HUES6 (cell line): ENCODE data around the gene LEMD2.

ENCODE experiments used
- H3K27ac ChIP-seq: 2 replicates; pipeline ENCODE4 v1.7.0; 2013; ENCODE audit warnings: low read depth, mild to moderate bottlenecking, low read length, inconsistent platforms
- H3K27me3 ChIP-seq: 2 replicates; pipeline ENCODE4 v1.6.1; 2013; ENCODE audit warnings: low read length; ENCODE audit not compliant: control insufficient read depth, insufficient read depth
- H3K36me3 ChIP-seq: 2 replicates; pipeline ENCODE4 v1.6.1; 2013; ENCODE audit warnings: low read length; ENCODE audit not compliant: control insufficient read depth, insufficient read depth
- H3K4me1 ChIP-seq: 2 replicates; pipeline ENCODE4 v1.6.1; 2013; ENCODE audit warnings: low read length; ENCODE audit not compliant: control insufficient read depth, insufficient read depth
- H3K4me3 ChIP-seq: 2 replicates; pipeline ENCODE4 v1.5.1; 2013; ENCODE audit warnings: low read depth, low read length
- H3K9ac ChIP-seq: one replicate; pipeline ENCODE4 v1.6.1; 2013; ENCODE audit warnings: mild to moderate bottlenecking, low read length
- H3K9me3 ChIP-seq: 2 replicates; pipeline ENCODE4 v1.6.1; 2013; ENCODE audit warnings: low read depth, low read length; ENCODE audit not compliant: control insufficient read depth, insufficient read depth

Gene LEMD2

GRCh38 chr6:33771146-33772081 is 17.5 kb downstream of the LEMD2 start:
- H3K36me3 ChIP-seq: peaks cover 40% of the 10 kb centered on the region
- H3K4me1 ChIP-seq: peaks cover 49% of the 10 kb centered on the region
- H3K9me3 ChIP-seq: peaks cover 4% of the 10 kb centered on the region; the same call in 1 of the 2 replicates
- no peaks in the 10 kb centered on the region for H3K27me3 ChIP-seq
- H3K4me3 ChIP-seq: peak overlapping the region; percentile 29; the same call in 1 of the 2 replicates
- H3K27ac ChIP-seq: peak overlapping the region; percentile 76; the same call in 1 of the 2 replicates
- H3K9ac ChIP-seq: peak overlapping the region; percentile 48

- peaks cover 4% of the 10 kb centered on the region; the same call in 1 of the 2 replicates for H3K9me3 ChIP-seq
- peak overlapping the region; percentile 48 for H3K9ac ChIP-seq
- H3K27me3 ChIP-seq: no peaks in the 10 kb centered on the region
- H3K27ac ChIP-seq: peak overlapping the region; percentile 75; the same call in 1 of the 2 replicates
- peaks cover 49% of the 10 kb centered on the region for H3K4me1 ChIP-seq
- peak overlapping the region; percentile 29; the same call in 1 of the 2 replicates for H3K4me3 ChIP-seq
- peaks cover 34% of the 10 kb centered on the region for H3K36me3 ChIP-seq
Measured at GRCh38 chr6:33770833-33771145, 18.1 kb downstream of the LEMD2 start.

GRCh38 chr6:33770124-33770832 is 18.7 kb downstream of the LEMD2 start:
- peaks cover 49% of the 10 kb centered on the region for H3K4me1 ChIP-seq
- peaks cover 28% of the 10 kb centered on the region for H3K36me3 ChIP-seq
- H3K9me3 ChIP-seq: peaks cover 4% of the 10 kb centered on the region; the same call in 1 of the 2 replicates
- peak overlapping the region; percentile 50 for H3K9ac ChIP-seq
- H3K27ac ChIP-seq: peak overlapping the region; percentile 75; the same call in 1 of the 2 replicates
- H3K27me3 ChIP-seq: no peaks in the 10 kb centered on the region
- no peak overlapping the region for H3K4me3 ChIP-seq

DNA sequence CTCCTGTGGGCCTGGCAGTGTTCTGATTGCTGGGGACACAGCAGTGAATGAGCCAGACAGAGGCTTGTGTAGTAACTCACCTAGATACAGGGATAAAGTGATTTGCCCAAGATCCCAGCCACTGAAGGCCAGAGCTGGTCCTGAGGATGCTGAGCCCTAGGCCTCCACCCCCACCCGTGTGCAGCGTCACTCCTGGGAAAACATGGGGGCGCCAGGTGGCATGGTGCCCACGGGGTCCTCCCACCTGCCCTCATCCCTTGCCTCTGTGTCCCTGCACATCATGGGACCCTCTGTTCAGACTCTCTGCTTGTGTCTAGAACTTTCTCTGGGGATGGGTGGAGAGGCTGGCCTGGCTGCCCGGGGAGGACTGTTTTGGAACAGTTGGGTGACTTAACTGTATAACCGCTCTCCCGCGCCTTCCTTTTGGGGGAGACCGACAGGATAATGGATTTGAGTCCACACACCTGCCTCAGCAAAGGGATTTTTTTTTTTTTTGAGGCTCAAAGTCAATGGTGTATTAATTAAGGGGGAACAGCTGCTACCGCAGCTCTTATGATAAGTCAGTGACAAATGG is 19.6 kb downstream of the LEMD2 start:
- peaks cover 49% of the 10 kb centered on the region for H3K4me1 ChIP-seq
- peaks cover 4% of the 10 kb centered on the region; the same call in 1 of the 2 replicates for H3K9me3 ChIP-seq
- no peak overlapping the region for H3K27ac ChIP-seq
- H3K27me3 ChIP-seq: no peaks in the 10 kb centered on the region
- no peak overlapping the region for H3K9ac ChIP-seq
- peaks cover 19% of the 10 kb centered on the region for H3K36me3 ChIP-seq
- no peak overlapping the region for H3K4me3 ChIP-seq

DNA sequence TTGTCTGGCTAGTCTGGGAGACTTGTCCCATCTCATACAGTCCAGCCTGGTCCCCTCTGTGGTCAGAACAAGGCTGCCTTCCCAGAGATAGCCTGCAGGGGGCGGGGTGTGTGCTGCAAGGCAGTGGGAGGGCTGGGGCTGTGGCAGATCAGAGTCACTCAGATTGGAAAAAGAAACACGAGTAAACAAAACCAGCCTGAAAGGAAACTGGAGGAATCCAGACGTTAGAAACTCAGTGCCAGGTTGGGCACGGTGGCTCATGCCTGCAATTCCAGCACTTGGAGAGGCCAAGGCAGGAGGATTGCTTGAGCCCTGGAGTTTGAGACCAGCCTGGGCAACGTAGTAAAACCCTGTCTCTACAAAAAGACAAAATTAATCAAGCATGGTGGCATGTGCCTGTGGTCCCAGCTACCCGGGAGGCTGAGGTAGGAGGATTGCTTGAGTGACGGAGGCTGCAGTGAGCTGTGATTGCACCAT is 20.2 kb downstream of the LEMD2 start:
- H3K27ac ChIP-seq: no peak overlapping the region
- H3K27me3 ChIP-seq: no peaks in the 10 kb centered on the region
- H3K9me3 ChIP-seq: peaks cover 4% of the 10 kb centered on the region; the same call in 1 of the 2 replicates

DNA sequence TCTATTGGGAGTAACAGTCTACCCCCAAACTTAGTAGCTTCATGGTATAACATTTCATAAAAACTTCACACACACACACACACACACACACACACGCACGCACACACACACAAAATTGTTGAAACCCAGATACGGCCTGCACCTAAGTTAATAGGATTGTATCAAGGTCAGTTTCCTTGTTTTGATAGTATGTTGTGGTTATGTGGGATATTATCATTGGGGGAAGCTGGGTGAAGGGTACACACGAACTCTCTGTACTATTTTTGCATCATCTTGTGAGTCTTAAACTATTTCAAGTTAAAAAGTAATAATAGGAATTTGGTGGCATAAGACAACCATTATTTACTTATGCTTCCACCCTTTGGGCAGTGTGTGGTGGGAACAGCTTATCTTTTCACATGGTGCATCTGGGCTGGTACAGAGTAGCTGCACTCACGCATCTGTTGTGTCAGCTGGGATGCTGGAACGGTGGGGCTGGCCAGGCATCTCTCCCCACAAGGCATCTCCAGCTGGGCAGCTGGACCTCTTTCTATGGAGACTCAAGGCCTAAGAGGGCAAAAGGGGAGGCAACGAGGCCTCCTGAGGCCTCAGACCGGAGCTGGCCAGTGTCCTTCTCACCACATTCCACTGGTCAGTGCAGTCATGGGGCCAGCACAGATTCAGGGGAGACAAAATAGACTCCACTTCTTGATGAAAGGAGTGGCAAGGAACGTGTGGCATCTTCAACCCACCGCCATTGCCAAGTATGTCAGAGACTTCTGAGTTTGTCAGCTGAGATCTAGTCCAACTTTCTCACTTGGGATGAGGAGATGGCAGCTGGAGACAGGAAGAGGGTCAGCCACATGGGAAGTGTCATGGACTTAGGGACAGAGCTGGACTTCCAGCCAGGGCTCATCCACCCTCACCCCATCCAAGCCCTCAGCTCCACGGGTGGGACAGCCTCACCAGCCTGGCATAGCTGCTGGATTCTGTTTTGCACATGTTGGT is 21.7 kb downstream of the LEMD2 start:
- H3K4me1 ChIP-seq: peaks cover 34% of the 10 kb centered on the region
- no peak overlapping the region for H3K9ac ChIP-seq
- H3K36me3 ChIP-seq: peaks cover 2% of the 10 kb centered on the region
- H3K9me3 ChIP-seq: peaks cover 4% of the 10 kb centered on the region; the same call in 1 of the 2 replicates
- H3K27me3 ChIP-seq: no peaks in the 10 kb centered on the region
- H3K4me3 ChIP-seq: no peak overlapping the region
- H3K27ac ChIP-seq: no peak overlapping the region

More for the DNA sequence above, 20.2 kb downstream of the LEMD2 start:
- Histone ChIP-seq H3K4me1 (peaks cover 48% of the 10 kb centered on the region), H3K9ac (no peak overlapping the region), H3K4me3 (no peak overlapping the region), H3K36me3 (peaks cover 17% of the 10 kb centered on the region)

DNA sequence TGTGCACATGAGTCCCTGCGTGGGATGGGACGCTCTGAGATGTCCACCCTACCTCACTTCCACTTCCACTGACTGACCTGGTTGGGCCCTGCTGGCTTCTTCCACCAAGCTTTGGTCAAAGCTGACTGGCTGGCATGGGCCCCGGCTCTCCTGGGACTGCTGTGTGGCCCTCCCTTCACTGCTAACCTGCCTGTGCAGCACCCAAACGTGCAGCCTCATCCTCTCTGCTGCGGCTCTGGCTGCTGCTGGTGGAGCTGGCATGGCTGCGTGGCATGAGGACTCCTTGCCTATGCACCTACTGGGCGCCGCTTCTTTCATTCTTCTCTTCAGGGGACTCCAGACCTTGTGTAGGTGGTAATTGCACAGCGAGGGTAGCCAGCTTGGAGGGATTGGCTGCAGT is 23.6 kb downstream of the LEMD2 start:
- no peak overlapping the region for H3K27ac ChIP-seq
- peaks cover 4% of the 10 kb centered on the region; the same call in 1 of the 2 replicates for H3K9me3 ChIP-seq
- no peaks in the 10 kb centered on the region for H3K36me3 ChIP-seq
- no peak overlapping the region for H3K9ac ChIP-seq
- peaks cover 22% of the 10 kb centered on the region for H3K4me1 ChIP-seq
- H3K27me3 ChIP-seq: no peaks in the 10 kb centered on the region
- H3K4me3 ChIP-seq: no peak overlapping the region

DNA sequence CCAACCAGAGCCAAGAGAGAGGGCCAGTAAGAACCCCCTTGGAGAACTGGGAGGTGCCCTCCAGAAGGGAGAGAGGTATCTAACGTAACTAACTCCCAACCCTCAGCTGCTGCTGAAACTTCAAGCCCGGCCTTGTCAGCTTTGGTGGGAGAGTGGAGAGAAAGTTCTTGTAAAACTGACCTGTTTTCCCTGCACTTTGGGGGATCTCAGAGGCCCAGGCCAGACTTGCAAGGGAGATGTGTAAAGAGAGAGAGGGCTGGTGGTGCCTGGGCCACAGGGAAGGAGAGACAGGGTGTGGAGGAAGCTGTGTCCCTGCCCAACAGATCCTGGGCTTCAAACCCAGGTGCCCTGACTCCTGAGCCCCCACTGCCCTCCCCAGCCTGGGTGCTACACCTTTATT is 24.9 kb downstream of the LEMD2 start:
- Histone ChIP-seq H3K27me3 (no peaks in the 10 kb centered on the region), H3K4me3 (no peak overlapping the region), H3K9ac (no peak overlapping the region), H3K27ac (no peak overlapping the region), H3K4me1 (peaks cover 8% of the 10 kb centered on the region; the same call in 1 of the 2 replicates), H3K9me3 (peaks cover 4% of the 10 kb centered on the region; the same call in 1 of the 2 replicates), H3K36me3 (no peaks in the 10 kb centered on the region)

DNA sequence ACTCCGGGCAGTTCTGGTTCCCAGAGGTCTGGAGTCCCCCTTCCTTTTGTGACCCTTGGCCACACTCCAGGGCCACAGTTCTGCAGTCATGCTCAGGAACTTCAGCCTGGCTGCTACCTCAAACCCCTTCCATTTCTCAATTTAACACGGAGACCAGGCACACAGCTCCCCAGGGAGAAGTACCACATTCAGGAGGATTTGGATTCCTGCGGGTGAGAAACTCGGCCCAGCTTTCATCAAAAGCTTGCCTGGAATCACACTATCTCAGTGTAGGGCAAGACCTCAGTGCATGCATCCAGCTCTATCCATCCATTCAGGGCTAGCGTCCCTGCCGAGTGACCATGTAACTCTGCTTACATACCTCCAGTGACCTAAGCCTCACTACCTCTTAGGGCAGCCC is 25.4 kb downstream of the LEMD2 start:
- H3K27me3 ChIP-seq: no peaks in the 10 kb centered on the region
- no peak overlapping the region for H3K27ac ChIP-seq
- H3K4me3 ChIP-seq: no peak overlapping the region
- peaks cover 4% of the 10 kb centered on the region; the same call in 1 of the 2 replicates for H3K4me1 ChIP-seq
- H3K9ac ChIP-seq: no peak overlapping the region
- peaks cover 4% of the 10 kb centered on the region; the same call in 1 of the 2 replicates for H3K9me3 ChIP-seq
- H3K36me3 ChIP-seq: no peaks in the 10 kb centered on the region

- Histone ChIP-seq H3K9me3 (peaks cover 4% of the 10 kb centered on the region; the same call in 1 of the 2 replicates), H3K27ac (no peak overlapping the region), H3K4me1 (peaks cover 4% of the 10 kb centered on the region; the same call in 1 of the 2 replicates), H3K36me3 (no peaks in the 10 kb centered on the region), H3K27me3 (no peaks in the 10 kb centered on the region), H3K9ac (no peak overlapping the region), H3K4me3 (no peak overlapping the region)
Measured at GRCh38 chr6:33762713-33763112, 26.2 kb downstream of the LEMD2 start.
